ENCODE results near the gene PCDHA9.
A peak's percentile ranks its signal among the peaks of the same experiment; 100 is the strongest.
"Not testable (repeated sequence)": the region's sequence is repeated elsewhere in the genome, so short reads cannot be mapped to it uniquely, and the experiment has no call there.

Gene PCDHA9

GRCh38 chr5:140823475-140823874, 24.7 kb upstream of the PCDHA9 start:
- no peak overlapping the region for H3K4me3 Mint-ChIP-seq
- TF ChIP-seq CTCF (IDR thresholded peaks at IDR 0.05; ENCODE audit: unreplicated experiment in 3 of 3), result no peak
- no peaks in the 10 kb centered on the region for H3K27me3 Mint-ChIP-seq (ENCODE audit: low read depth)
- H3K36me3 Mint-ChIP-seq (ENCODE audit: low read depth), result peaks cover 73% of the 10 kb centered on the region
- H3K27ac Mint-ChIP-seq, result no peak overlapping the region
- H3K9me3 Mint-ChIP-seq, result peaks cover 45% of the 10 kb centered on the region
- peaks cover 8% of the 10 kb centered on the region for H3K4me1 Mint-ChIP-seq

GRCh38 chr5:140827704-140828361, 20.3 kb upstream of the PCDHA9 start, which contains the start of gene PCDHA6:
TSS of gene PCDHA6 (plus strand) at chr5:140827960. CDS start at chr5:140828092, 132 bp downstream.
- Mint-ChIP-seq H3K4me1 (peaks cover 10% of the 10 kb centered on the region), H3K36me3 (ENCODE audit: low read depth) (peaks cover 79% of the 10 kb centered on the region), H3K9me3 (peaks cover 52% of the 10 kb centered on the region), H3K27me3 (ENCODE audit: low read depth) (no peaks in the 10 kb centered on the region), H3K4me3 (peak within 1 kb of the TSS; percentile 86 to 93 (median 91)), H3K27ac (peak within 1 kb of the TSS; percentile 80 to 96 (median 93))
- peak; percentile 43 to 49 (median 47) for TF ChIP-seq CTCF (IDR thresholded peaks at IDR 0.05; ENCODE audit: unreplicated experiment in 3 of 3)

- peaks cover 81% of the 10 kb centered on the region for H3K36me3 Mint-ChIP-seq (ENCODE audit: low read depth)
- peak overlapping the region; percentile 86 to 93 (median 91) for H3K4me3 Mint-ChIP-seq
- peaks cover 55% of the 10 kb centered on the region for H3K9me3 Mint-ChIP-seq
- TF ChIP-seq CTCF (IDR thresholded peaks at IDR 0.05; ENCODE audit: unreplicated experiment in 3 of 3), result peak; percentile 23 to 40 (median 26)
- no peaks in the 10 kb centered on the region for H3K27me3 Mint-ChIP-seq (ENCODE audit: low read depth)
- H3K27ac Mint-ChIP-seq, result peak overlapping the region; percentile 80 to 96 (median 93)
- peaks cover 10% of the 10 kb centered on the region for H3K4me1 Mint-ChIP-seq
These were observed 19.8 kb upstream of the PCDHA9 start for GRCh38 chr5:140828362-140828737.

GRCh38 chr5:140829511-140830501, 18.4 kb upstream of the PCDHA9 start:
- peaks cover 10% of the 10 kb centered on the region for H3K4me1 Mint-ChIP-seq
- not testable (repeated sequence) for H3K27ac Mint-ChIP-seq; H3K27me3 Mint-ChIP-seq (ENCODE audit: low read depth); H3K4me3 Mint-ChIP-seq
- H3K36me3 Mint-ChIP-seq (ENCODE audit: low read depth), result peaks cover 88% of the 10 kb centered on the region
- peaks cover 58% of the 10 kb centered on the region for H3K9me3 Mint-ChIP-seq

GRCh38 chr5:140833993-140834392, 14.2 kb upstream of the PCDHA9 start, which contains the start of gene PCDHA7:
TSS of gene PCDHA7 (plus strand) at chr5:140834269. CDS start at chr5:140834384, 115 bp downstream.
- Mint-ChIP-seq H3K36me3 (ENCODE audit: low read depth) (peaks cover 85% of the 10 kb centered on the region), H3K4me3 (no peak within 1 kb of the TSS), H3K27me3 (ENCODE audit: low read depth) (no peaks in the 10 kb centered on the region), H3K4me1 (no peaks in the 10 kb centered on the region), H3K9me3 (peaks cover 53% of the 10 kb centered on the region), H3K27ac (no peak within 1 kb of the TSS)
- no peak for TF ChIP-seq CTCF (IDR thresholded peaks at IDR 0.05; ENCODE audit: unreplicated experiment in 3 of 3)

GRCh38 chr5:140834439-140835008, 13.7 kb upstream of the PCDHA9 start:
- peaks cover 52% of the 10 kb centered on the region for H3K9me3 Mint-ChIP-seq
- not testable (repeated sequence) for H3K4me1 Mint-ChIP-seq; H3K27me3 Mint-ChIP-seq (ENCODE audit: low read depth)

More at GRCh38 chr5:140834439-140835008, 13.7 kb upstream of the PCDHA9 start:
- H3K4me3 Mint-ChIP-seq, H3K27ac Mint-ChIP-seq: not testable (repeated sequence)
- H3K36me3 Mint-ChIP-seq (ENCODE audit: low read depth), result peaks cover 84% of the 10 kb centered on the region

All from nephron (organoid).